Loucy (cell line): ENCODE results near the gene OR2F1.

ENCODE experiments used
- H2AFZ ChIP-seq: fragments of 200-600 bp; sonication (generic); 2 replicates; pipeline ENCODE4 v1.6.0; 2016; ENCODE audit warnings: antibody characterized with exemption, mild to moderate bottlenecking, low read length, moderate library complexity
- H3F3A ChIP-seq: fragments of 200-600 bp; 2 replicates; pipeline ENCODE4 v1.6.0; 2016; ENCODE audit warnings: antibody characterized with exemption, low read depth, mild to moderate bottlenecking
- H3K27me3 ChIP-seq: fragments of 200-600 bp; sonication (generic); 2 replicates; pipeline ENCODE4 v1.6.1; 2014; ENCODE audit warnings: low read length, mild to moderate bottlenecking; ENCODE audit not compliant: insufficient read depth, poor library complexity, severe bottlenecking
- H3K36me3 ChIP-seq: fragments of 200-600 bp; sonication (generic); 2 replicates; pipeline ENCODE4 v1.6.1; 2016; ENCODE audit warnings: low read length; ENCODE audit not compliant: insufficient read depth
- H3K4me1 ChIP-seq: fragments of 200-600 bp; sonication (generic); 2 replicates; pipeline ENCODE4 v1.5.1; 2014; ENCODE audit warnings: low read length, mild to moderate bottlenecking; ENCODE audit not compliant: insufficient read depth, poor library complexity, severe bottlenecking
- H3K4me2 ChIP-seq: fragments of 200-600 bp; sonication (generic); 2 replicates; pipeline ENCODE4 v1.6.0; 2014; ENCODE audit warnings: antibody characterized with exemption, low read length, low read depth, mild to moderate bottlenecking; ENCODE audit not compliant: poor library complexity, severe bottlenecking
- H3K4me3 ChIP-seq: fragments of 200-600 bp; sonication (generic); 2 replicates; pipeline ENCODE4 v1.5.1; 2014; ENCODE audit warnings: low read length, mild to moderate bottlenecking, mixed read lengths; ENCODE audit not compliant: poor library complexity, severe bottlenecking
- H3K79me2 ChIP-seq: fragments of 200-600 bp; sonication (generic); 2 replicates; pipeline ENCODE4 v1.6.1; 2014; ENCODE audit warnings: low read length; ENCODE audit not compliant: insufficient read depth
- H3K9ac ChIP-seq: fragments of 200-600 bp; sonication (generic); 2 replicates; pipeline ENCODE4 v1.6.0; 2014; ENCODE audit warnings: mild to moderate bottlenecking, low read depth, low read length, moderate library complexity; ENCODE audit not compliant: poor library complexity, severe bottlenecking
- H3K9me2 ChIP-seq: fragments of 200-600 bp; sonication (generic); replicated peaks from 2 replicates; pipeline ENCODE4 v1.6.1; 2016; ENCODE audit warnings: low read depth, low read length, mixed read lengths
- H3K9me3 ChIP-seq: fragments of 200-600 bp; sonication (generic); 2 replicates; pipeline ENCODE4 v1.6.1; 2014; ENCODE audit warnings: mild to moderate bottlenecking, antibody characterized with exemption, low read length, low read depth; ENCODE audit not compliant: insufficient read depth
- H4K20me1 ChIP-seq: fragments of 200-600 bp; sonication (generic); 2 replicates; pipeline ENCODE4 v1.6.0; 2014; ENCODE audit warnings: antibody characterized with exemption, low read length, mild to moderate bottlenecking; ENCODE audit not compliant: insufficient read depth, poor library complexity, severe bottlenecking
- CTCF ChIP-seq: fragments of 200-600 bp; sonication (generic); conservative IDR thresholded peaks from 2 replicates; pipeline ENCODE4 v1.5.1; 2014; ENCODE audit warnings: mild to moderate bottlenecking, antibody characterized with exemption, low read length
- EZH2phosphoT487 ChIP-seq: fragments of 200-600 bp; IDR thresholded peaks from 2 replicates; pipeline ENCODE4 v1.6.1; 2018; ENCODE audit warnings: antibody characterized with exemption, mild to moderate bottlenecking, moderate library complexity, borderline replicate concordance

The OR2F1 gene

GRCh38 chr7:143934526-143935325 is 19.9 kb upstream of the OR2F1 start, which contains the start of gene OR2F2:
TSS of gene OR2F2 (plus strand) at chr7:143935233. CDS start at chr7:143935233, 0 bp downstream.
- H3F3A ChIP-seq = no peaks in the 10 kb centered on the region
- no peak within 1 kb of the TSS for H3K9ac ChIP-seq
- H3K4me2 ChIP-seq = no peak within 1 kb of the TSS
- H3K79me2 ChIP-seq = no peaks in the 10 kb centered on the region
- H3K4me3 ChIP-seq = no peak within 1 kb of the TSS
- H3K4me1 ChIP-seq = no peaks in the 10 kb centered on the region
- H4K20me1 ChIP-seq = no peaks in the 10 kb centered on the region
- H3K9me3 ChIP-seq = no peaks in the 10 kb centered on the region
- H3K36me3 ChIP-seq = no peaks in the 10 kb centered on the region
- H2AFZ ChIP-seq = no peak within 1 kb of the TSS
- no peaks in the 10 kb centered on the region for H3K9me2 ChIP-seq
- TF ChIP-seq CTCF = no peak
- no peak for TF ChIP-seq EZH2phosphoT487
- no peaks in the 10 kb centered on the region for H3K27me3 ChIP-seq

GRCh38 chr7:143936087-143937009 is 18.3 kb upstream of the OR2F1 start:
- no peaks in the 10 kb centered on the region for H3F3A ChIP-seq
- H3K9me2 ChIP-seq = no peaks in the 10 kb centered on the region
- no peak overlapping the region for H2AFZ ChIP-seq
- H3K4me3 ChIP-seq = no peak overlapping the region
- no peak overlapping the region for H3K4me2 ChIP-seq
- H3K27me3 ChIP-seq = no peaks in the 10 kb centered on the region
- no peaks in the 10 kb centered on the region for H4K20me1 ChIP-seq
- no peaks in the 10 kb centered on the region for H3K9me3 ChIP-seq
- H3K79me2 ChIP-seq = no peaks in the 10 kb centered on the region
- H3K36me3 ChIP-seq = no peaks in the 10 kb centered on the region
- no peaks in the 10 kb centered on the region for H3K4me1 ChIP-seq
- no peak overlapping the region for H3K9ac ChIP-seq
- TF ChIP-seq CTCF (no peak), EZH2phosphoT487 (no peak)

GRCh38 chr7:143938379-143939243 is 16.0 kb upstream of the OR2F1 start:
- no peak overlapping the region for H3K4me2 ChIP-seq
- H2AFZ ChIP-seq = no peak overlapping the region
- no peaks in the 10 kb centered on the region for H3F3A ChIP-seq
- no peaks in the 10 kb centered on the region for H3K27me3 ChIP-seq
- H3K9ac ChIP-seq = no peak overlapping the region
- H3K4me3 ChIP-seq = no peak overlapping the region
- H4K20me1 ChIP-seq = no peaks in the 10 kb centered on the region
- no peaks in the 10 kb centered on the region for H3K9me3 ChIP-seq
- no peaks in the 10 kb centered on the region for H3K36me3 ChIP-seq
- TF ChIP-seq EZH2phosphoT487 (no peak), CTCF (no peak)
- no peaks in the 10 kb centered on the region for H3K79me2 ChIP-seq
- H3K9me2 ChIP-seq = no peaks in the 10 kb centered on the region
- H3K4me1 ChIP-seq = no peaks in the 10 kb centered on the region
